ENCODE data around the gene CHMP1A.

Gene CHMP1A

GRCh38 chr16:89629827-89630610 is 27.5 kb downstream of the CHMP1A start:
- no peak for DNase-seq (ENCODE audit: extremely low read depth in 1 of 2, low read depth in 1 of 2)

DNA sequence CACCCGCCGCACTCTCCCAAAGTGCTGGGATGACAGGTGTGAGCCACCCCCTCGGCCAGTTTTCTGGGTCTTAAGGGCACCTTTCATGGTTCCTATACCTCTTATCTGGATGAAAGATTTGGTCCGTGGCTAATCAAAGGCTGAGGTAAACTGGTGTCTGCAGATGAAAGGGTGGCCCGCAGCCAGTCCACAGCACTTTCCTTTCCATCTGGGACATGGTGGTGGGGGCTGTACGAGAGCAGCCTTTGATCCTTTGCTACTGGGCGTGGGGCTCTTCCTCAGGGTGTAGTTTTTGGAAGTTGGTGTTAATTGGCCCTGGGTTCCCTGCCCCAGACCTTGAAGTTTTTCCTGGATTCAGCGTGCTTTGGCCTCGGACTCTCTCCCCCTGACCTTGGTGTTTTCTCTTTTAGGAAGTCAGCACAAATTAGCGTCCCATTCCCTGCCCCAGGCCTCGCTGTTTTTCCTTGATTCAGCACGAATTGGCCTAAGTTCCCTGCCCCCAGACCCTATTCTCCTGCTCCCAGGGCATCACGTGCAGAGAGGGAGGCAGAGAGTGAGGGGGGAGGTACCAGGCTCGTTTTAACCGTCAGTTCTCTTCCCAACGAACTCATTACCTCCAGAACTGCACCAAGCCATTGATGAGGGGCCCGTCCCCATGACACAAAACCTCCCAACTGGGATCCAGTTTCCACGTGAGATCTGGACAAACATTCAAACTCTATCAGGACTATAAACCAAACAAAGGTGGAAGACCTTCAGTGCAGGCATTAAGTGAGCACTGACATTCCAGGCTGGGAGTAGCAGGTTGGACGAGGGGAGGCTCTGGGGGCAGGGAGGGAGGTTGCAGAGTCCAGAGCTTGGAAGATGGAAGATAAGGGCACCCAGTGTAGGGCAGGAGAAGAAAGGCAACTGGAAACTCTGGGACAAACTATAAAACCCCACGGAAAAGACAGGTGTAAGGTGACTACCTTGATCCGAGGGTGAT is 32.4 kb downstream of the CHMP1A start:
- no peak for DNase-seq (ENCODE audit: extremely low read depth in 1 of 2, low read depth in 1 of 2)

GRCh38 chr16:89623511-89624261 is 33.8 kb downstream of the CHMP1A start:
- no peak for DNase-seq (ENCODE audit: extremely low read depth in 1 of 2, low read depth in 1 of 2)

DNA sequence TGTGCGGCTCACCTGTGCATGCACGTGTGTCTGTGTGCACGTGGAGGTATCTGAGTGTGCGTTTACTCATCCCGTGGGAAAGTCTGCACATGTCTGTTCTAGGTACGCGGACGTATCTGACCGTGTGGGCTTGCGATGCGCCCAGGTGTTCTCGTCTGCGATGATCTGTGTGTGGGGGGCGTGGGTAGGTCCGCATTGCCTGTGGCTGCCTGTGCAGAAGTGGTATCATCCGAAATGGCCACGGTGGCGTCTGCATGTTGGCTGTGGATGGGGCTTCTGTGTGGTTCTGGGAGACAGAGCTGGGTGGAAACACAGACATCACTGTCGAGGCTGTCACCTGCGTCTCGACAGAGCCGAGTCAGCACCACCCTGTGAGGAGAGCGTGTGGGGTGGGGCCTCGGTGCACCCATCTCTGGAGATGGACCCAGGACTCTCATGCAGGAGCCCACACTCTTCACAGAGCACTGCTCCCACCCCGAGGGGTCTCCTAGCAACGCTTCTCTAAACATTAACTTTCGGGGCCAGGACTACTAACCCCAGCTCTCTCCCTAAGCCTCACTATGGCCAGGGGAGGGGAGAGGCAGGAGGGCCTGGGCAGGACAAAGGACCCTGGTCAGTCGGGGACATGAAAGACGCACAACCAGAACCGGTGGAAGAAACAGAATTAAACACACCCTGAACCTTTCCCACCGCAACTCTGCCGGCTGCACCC is 35.7 kb downstream of the CHMP1A start:
- no peak for DNase-seq (ENCODE audit: extremely low read depth in 1 of 2, low read depth in 1 of 2)

- DNase-seq (ENCODE audit: extremely low read depth in 1 of 2, low read depth in 1 of 2) = no peak
These were observed 36.3 kb downstream of the CHMP1A start for GRCh38 chr16:89621136-89621697.

GRCh38 chr16:89620406-89620841 is 37.1 kb downstream of the CHMP1A start:
- no peak for DNase-seq (ENCODE audit: extremely low read depth in 1 of 2, low read depth in 1 of 2)

DNA sequence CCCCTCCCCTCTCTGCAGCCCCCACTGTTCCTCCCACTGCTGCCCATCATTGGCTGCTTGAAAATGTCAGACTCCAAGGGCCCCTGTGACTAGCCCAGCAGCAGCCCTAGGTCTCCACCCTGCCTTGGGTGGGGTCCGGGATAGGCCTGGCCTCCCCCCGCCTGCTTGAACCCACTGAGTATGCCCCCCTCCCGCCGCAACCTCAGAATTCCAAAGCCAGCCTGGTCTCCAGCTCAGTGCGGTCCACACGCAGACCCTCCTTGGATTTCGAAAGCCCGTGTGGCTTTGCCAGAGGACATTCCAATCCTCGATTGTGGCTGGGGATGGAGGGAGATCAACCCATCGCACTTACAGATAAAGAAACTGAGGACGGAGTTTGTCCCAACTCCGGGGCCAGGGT is 37.7 kb downstream of the CHMP1A start:
- no peak for DNase-seq (ENCODE audit: extremely low read depth in 1 of 2, low read depth in 1 of 2)

- DNase-seq (ENCODE audit: extremely low read depth in 1 of 2, low read depth in 1 of 2) = no peak
These were observed 39.2 kb downstream of the CHMP1A start for GRCh38 chr16:89618109-89618998.

- DNase-seq (ENCODE audit: extremely low read depth in 1 of 2, low read depth in 1 of 2) = no peak
These were observed 40.5 kb downstream of the CHMP1A start for GRCh38 chr16:89617036-89617435.

- no peak for DNase-seq (ENCODE audit: extremely low read depth in 1 of 2, low read depth in 1 of 2)
These were observed 40.9 kb downstream of the CHMP1A start for GRCh38 chr16:89616623-89617022.

DNA sequence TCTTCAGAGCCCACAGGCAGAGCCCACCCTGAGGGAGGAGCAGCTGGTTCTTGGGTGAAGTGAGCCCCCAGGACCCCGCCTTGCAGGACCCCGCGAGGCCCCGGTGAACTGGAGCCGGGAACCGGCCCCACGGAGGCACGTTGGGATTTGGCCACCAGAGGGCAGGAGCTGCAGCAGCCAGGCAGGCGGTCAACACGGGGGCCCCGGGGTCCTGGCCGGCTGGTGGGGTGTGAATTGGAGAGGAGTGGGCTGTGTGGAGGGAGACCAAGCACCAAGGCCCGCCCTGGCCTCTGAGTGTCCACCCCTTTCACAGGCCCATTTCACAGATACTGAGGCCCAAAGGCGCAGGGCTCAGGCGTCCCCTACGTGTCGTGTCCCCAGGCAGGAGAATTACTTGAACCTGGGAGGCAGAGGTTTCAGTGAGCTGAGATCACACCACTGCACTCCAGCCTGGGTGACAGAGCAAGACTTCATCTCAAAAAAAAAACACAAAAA is 41.9 kb downstream of the CHMP1A start:
- no peak for DNase-seq (ENCODE audit: extremely low read depth in 1 of 2, low read depth in 1 of 2)

DNA sequence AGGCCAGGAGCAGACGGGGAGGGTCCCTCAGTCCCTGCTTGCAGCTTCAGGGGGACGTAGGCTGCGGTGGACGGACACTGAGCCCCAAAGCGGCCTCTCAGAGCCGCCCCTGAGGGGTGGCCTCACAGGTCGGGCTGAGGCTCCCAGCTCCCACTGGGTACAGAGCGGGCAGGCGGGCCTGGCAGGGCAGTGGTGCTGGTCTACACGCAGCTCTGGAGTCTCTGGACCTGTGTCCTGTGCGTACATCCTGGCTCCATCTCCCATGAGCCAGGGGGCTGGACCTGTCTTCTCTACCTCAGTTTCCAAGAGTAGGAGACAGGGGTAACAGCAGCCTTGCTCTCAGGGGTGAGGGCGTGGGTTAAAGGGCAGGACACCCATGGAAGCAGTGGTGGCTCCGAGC is 42.3 kb downstream of the CHMP1A start:
- DNase-seq (ENCODE audit: extremely low read depth in 1 of 2, low read depth in 1 of 2) = no peak

- DNase-seq (ENCODE audit: extremely low read depth in 1 of 2, low read depth in 1 of 2) = no peak
These were observed 43.5 kb downstream of the CHMP1A start for GRCh38 chr16:89613954-89614459.

GRCh38 chr16:89613231-89613953 is 44.1 kb downstream of the CHMP1A start, which contains the start of gene DPEP1:
Gene DPEP1 (plus strand): TSS chr16:89613642. CDS start chr16:89630411, 16,769 bp downstream.
- DNase-seq (ENCODE audit: extremely low read depth in 1 of 2, low read depth in 1 of 2) = no peak

DNA sequence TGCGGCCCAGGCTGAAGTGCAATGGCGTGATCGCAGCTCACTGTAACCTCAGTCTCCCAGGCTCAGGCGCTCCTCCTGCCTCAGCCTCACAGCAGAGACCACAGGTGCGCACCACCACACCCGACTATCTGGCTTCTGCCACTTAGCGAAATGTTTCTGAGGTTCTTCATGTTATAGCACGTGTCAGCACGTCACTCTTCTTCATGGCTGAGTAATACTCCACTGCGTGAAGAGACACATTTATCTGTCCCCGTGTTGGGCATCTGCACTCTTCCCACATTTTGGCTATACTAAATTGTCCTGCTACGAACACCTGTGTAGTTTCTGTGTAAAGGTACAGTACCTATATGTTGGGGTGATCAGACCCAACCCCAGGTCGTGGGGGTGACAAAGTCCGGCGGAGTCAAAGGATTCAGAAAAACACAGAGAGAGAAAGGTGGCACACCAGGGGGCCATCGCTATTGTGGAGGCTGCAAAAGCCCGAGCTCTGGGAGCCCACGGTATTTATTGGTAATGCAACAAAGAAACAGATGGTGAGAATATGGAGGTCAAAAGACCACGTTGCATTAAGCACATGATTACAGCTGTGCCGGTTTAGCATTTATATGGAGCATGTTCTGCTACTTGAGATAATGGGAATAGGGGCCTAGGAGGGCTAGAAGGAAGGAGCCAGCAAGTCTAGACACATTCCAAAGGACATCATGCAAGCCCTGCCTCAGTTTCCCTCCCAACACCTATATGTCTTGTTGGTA is 44.9 kb downstream of the CHMP1A start:
- DNase-seq (ENCODE audit: extremely low read depth in 1 of 2, low read depth in 1 of 2) = no peak

DNA sequence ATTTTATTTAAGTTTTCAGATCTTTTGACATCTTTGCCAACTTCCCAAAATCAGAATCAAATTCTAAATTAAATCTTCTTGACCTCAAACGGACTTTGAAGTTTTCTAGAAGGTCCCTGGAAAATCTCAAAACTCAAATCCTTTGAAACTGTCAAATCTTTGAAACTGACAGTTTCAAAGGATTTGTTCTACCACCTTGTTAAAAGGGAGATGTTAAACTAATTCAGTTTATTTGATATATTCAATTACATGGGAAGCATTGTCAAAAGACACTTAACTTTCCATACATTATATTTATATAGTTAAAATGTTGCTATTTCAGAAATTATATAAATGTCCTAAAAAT is 47.4 kb downstream of the CHMP1A start:
- DNase-seq (ENCODE audit: extremely low read depth in 1 of 2, low read depth in 1 of 2) = no peak

Measured in stimulated activated CD8-positive, alpha-beta memory T cell treated with anti-CD3 and anti-CD28 coated beads, Interleukin-7, amount 100 ng/mL, for 48 hours (primary cell).